ENCODE data around the gene NAB1.

The NAB1 gene

DNA sequence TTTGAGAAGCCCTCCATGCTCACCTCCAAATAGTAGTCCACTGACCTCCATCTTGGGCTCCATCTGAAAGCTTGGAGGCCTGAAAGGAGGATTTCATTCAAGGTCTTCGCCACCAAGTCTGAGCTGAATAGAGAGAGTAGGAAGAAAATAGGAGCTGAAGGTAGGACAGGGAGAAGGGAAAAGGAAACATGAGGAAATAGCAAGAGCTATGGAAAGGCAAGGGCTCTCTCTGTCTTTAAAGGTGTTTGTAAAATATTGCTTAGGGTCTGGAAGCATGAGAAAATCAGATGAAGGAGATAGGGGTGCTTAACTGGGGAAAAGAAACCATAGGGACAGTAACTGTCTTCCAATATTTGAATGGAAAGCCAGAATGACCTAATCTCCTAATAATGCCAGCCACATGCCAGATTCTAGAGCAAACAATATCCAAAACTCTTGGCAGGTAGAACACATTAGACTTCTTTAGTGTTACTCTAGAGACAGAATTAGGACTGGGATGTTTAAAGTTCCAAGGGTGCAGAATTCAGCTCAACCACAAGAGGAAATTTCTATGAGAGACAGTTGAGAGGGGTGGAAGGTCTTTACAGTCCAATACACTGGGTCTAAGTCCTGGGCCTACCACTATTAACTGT is 67.4 kb downstream of the NAB1 start:
- no peak for DNase-seq

GRCh38 chr2:190717306-190717705 is 68.4 kb downstream of the NAB1 start:
- DNase-seq: no peak

- DNase-seq: peak in 1 of 2 experiments; percentile 42
These were observed 69.1 kb downstream of the NAB1 start for GRCh38 chr2:190717764-190718651.

- DNase-seq: peak in 1 of 2 experiments; percentile 8
These were observed 70.0 kb downstream of the NAB1 start for GRCh38 chr2:190718652-190719526.

- no peak for DNase-seq
These were observed 71.4 kb downstream of the NAB1 start for GRCh38 chr2:190720276-190720675.

- DNase-seq: no peak
These were observed 71.8 kb downstream of the NAB1 start for GRCh38 chr2:190720691-190721090.

- no peak for DNase-seq
These were observed 73.3 kb downstream of the NAB1 start for GRCh38 chr2:190722061-190722759.

GRCh38 chr2:190722835-190723234 is 74.0 kb downstream of the NAB1 start:
- DNase-seq: no peak

GRCh38 chr2:190723397-190724090 is 74.7 kb downstream of the NAB1 start:
- DNase-seq: no peak

GRCh38 chr2:190726255-190726654 is 77.4 kb downstream of the NAB1 start:
- DNase-seq: no peak

DNA sequence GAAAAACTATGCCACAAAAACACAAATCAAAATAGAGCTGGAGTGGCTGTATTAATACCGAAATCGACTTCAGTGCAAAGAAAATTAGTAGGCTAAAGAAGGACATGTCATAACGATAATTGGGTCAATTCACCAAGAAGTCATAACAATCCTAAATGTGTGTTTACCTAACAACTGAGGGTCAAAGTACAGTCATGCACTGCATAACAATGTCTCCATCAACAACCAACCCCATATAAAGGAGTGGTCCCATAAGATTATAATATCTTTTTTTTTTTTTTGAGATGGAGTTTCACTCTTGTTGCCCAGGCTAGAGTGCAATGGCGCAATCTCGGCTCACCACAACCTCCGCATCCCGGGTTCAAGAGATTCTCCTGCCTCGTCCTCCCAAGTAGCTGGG is 87.5 kb downstream of the NAB1 start:
- DNase-seq: no peak

DNA sequence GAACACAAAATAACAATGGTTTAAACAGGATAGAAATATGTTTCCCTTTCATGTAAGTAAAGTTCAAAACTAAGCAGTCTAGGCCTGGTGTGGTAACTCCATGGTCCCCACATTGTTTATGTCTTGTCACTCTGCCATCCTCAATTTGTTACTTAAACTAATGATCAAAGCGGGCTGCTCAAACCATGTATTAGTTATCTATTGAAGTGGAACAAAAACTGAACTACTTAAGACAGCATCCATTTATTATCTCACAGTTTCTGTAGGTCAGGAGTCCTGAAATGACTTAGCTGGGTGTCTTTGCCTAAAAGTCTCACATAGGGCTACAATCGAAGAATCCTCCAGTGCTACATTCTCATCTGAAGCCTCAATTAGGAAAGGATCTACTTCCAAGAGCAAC is 91.6 kb downstream of the NAB1 start:
- no peak for DNase-seq
